Endothelial cell of umbilical vein (primary cell): ENCODE data around the gene TUBG2. TPM values are rescaled to one million over a fixed set of nuclear protein-coding genes. Genes with fewer than 3 reads are reported as not detected.

Experiments
- BruUV-seq: library from RNA; stranded (reverse); fragments of 400-500 nt; replicated peaks from 2 replicates; lab custom pipeline; 2021; lab: Mats Ljungman, UMichigan
- CTCF ChIA-PET: fragments of 300-600, 350-600 bp; sonication (Branson Sonifier 250); formaldehyde crosslinking; loops from one replicate; lab custom pipeline; 2021; ENCODE audit warnings: antibody characterized with exemption, inconsistent platforms; lab: Charles Lee
- POLR2A ChIA-PET: fragments of 300-600, 350-600 bp; sonication (Branson Sonifier 250); formaldehyde crosslinking; loops from one replicate; lab custom pipeline; 2021; ENCODE audit warnings: antibody characterized with exemption, inconsistent platforms; lab: Charles Lee
- DNase-seq: peaks from one replicate; pipeline ENCODE4 v3.0.0-alpha.2; 2011; ENCODE audit warnings: low read depth, low spot score
- FAIRE-seq: peaks from 2 replicates; lab custom pipeline; 2011; peaks lifted over from hg19 to GRCh38; lab: Jason Lieb, UNC
- H2AFZ ChIP-seq: 2 replicates; pipeline ENCODE4 v1.6.0; 2012; ENCODE audit warnings: low read depth, low read length, control low read depth, inconsistent platforms
- H3K27ac ChIP-seq: 2 replicates; pipeline ENCODE4 v1.5.1; 2011; ENCODE audit warnings: low read depth, mild to moderate bottlenecking, control low read depth, low read length, moderate library complexity; ENCODE audit not compliant: insufficient read depth
- H3K27me3 ChIP-seq, 2 experiments: 2 replicates each; pipeline versions ENCODE4 v1.6.0 to v1.6.1; 2011; ENCODE audit warnings: low read length in 2 of 2, mixed read lengths in 1 of 2; ENCODE audit not compliant: control insufficient read depth in 2 of 2, insufficient read depth in 2 of 2
- H3K36me3 ChIP-seq, 2 experiments: 2 replicates in 1 of 2; 3 replicates in 1 of 2; pipeline ENCODE4 v1.5.1; 2011; ENCODE audit warnings: low read length in 2 of 2, mild to moderate bottlenecking in 1 of 2, moderate library complexity in 1 of 2; ENCODE audit not compliant: control insufficient read depth in 2 of 2, insufficient read depth in 2 of 2; ENCODE audit errors: extremely low read depth in 1 of 2
- H3K4me1 ChIP-seq: 3 replicates; pipeline ENCODE4 v1.5.1; 2011; ENCODE audit warnings: mild to moderate bottlenecking, low read length; ENCODE audit not compliant: control insufficient read depth, insufficient read depth; ENCODE audit errors: extremely low read depth
- H3K4me2 ChIP-seq: 2 replicates; pipeline ENCODE4 v1.6.1; 2011; ENCODE audit warnings: low read length, control low read depth, mixed read lengths; ENCODE audit not compliant: insufficient read depth
- H3K4me3 ChIP-seq, 3 experiments: fragments of 200-600 bp in 1 of 3; sonication (generic), shearing (Covaris generic) in 1 of 3; replicated peaks in 1 of 3; 2 replicates each; pipeline ENCODE4 v1.5.1; 2011 to 2016; ENCODE audit warnings: control low read depth in 3 of 3, low read length in 3 of 3, mild to moderate bottlenecking in 2 of 3, inconsistent platforms in 1 of 3, low read depth in 1 of 3, moderate library complexity in 1 of 3; ENCODE audit not compliant: insufficient read depth in 1 of 3
- H3K79me2 ChIP-seq: 2 replicates; pipeline ENCODE4 v1.6.0; 2012; ENCODE audit warnings: low read length, inconsistent platforms; ENCODE audit not compliant: control insufficient read depth, insufficient read depth
- H3K9ac ChIP-seq: replicated peaks from 2 replicates; pipeline ENCODE3; 2011; ENCODE audit warnings: low read length, control low read depth; ENCODE audit not compliant: insufficient read depth; ENCODE audit errors: extremely low read depth
- H3K9me1 ChIP-seq: replicated peaks from 3 replicates; pipeline ENCODE4 v1.6.0; 2011; ENCODE audit warnings: mild to moderate bottlenecking, low read length; ENCODE audit not compliant: control insufficient read depth, insufficient read depth; ENCODE audit errors: extremely low read depth
- H3K9me3 ChIP-seq: replicated peaks from 2 replicates; pipeline ENCODE4 v1.5.1; 2012; ENCODE audit warnings: low read length, inconsistent platforms; ENCODE audit not compliant: control insufficient read depth, insufficient read depth
- H4K20me1 ChIP-seq: replicated peaks from 2 replicates; pipeline ENCODE3; 2011; ENCODE audit warnings: mild to moderate bottlenecking, low read length; ENCODE audit not compliant: control insufficient read depth, insufficient read depth; ENCODE audit errors: extremely low read depth
- EZH2 ChIP-seq: IDR thresholded peaks from 2 replicates; pipeline ENCODE4 v1.6.1; 2012; ENCODE audit warnings: borderline replicate concordance, low read depth, mild to moderate bottlenecking, moderate library complexity, low read length, inconsistent platforms; ENCODE audit not compliant: severe bottlenecking
- POLR2A ChIP-seq: IDR thresholded peaks from 2 replicates; pipeline ENCODE4 v1.6.1; 2012; ENCODE audit warnings: low read depth, mild to moderate bottlenecking, control low read depth, low read length
- dilution Hi-C: fragments of 300-500 bp; cut with MboI; formaldehyde crosslinking; loops from one replicate; pipeline ENCODE4 v1.15.0; 2019; ENCODE audit warnings: low sequenced_read_pairs; ENCODE audit not compliant: extremely low pct_ligation_motif_present
- intact Hi-C: fragments of 100-400 bp; cut with micrococcal nuclease; formaldehyde crosslinking; loops from one replicate; pipeline ENCODE4 v1.10.0; 2022
- microRNA-seq: library from miRNA; unstranded; fragments of <30 nt; microRNA quantifications from one replicate; pipeline ENCODE4 v1.2.0, GENCODE V29; 2021; ENCODE audit warnings: borderline number of aligned reads, borderline replicate concordance
- polyA plus RNA-seq, 4 experiments: library from polyadenylated mRNA; depleted of rRNA in 3 of 4; stranded (reverse) in 3 of 4; unstranded in 1 of 4; fragments of >200 nt; gene quantifications; 2 replicates each; pipeline versions ENCODE4 v1.2.1 to v1.2.3, GENCODE V29; 2011 to 2012; ENCODE audit warnings: missing spikeins in 1 of 4
- small RNA-seq: library from RNA; depleted of rRNA; stranded (forward); fragments of <200 nt; gene quantifications from one replicate; pipeline ENCODE3, GENCODE V24; 2012; ENCODE audit warnings: low replicate concordance, low read depth; ENCODE audit not compliant: insufficient read depth, insufficient read length
- total RNA-seq: library from RNA; stranded (reverse); gene quantifications from 2 replicates; pipeline ENCODE4 v1.2.3, GENCODE V29; 2021

TUBG2 gene
- total and polyA plus RNA-seq, 2 donors (not counting 3 experiments of a cell fraction or from before 2014, with no cell fraction given), result 13.2 to 17.7 TPM

GRCh38 chr17:42709561-42709960, 50.5 kb downstream of the TUBG2 start:
- CTCF ChIA-PET, result interaction anchor here (1.3 to 2.6 kb wide), 3 partner anchors 54 to 131 kb away, joined by 3 to 21 read pairs (median 4); partner anchors contain the start of genes BECN1 and PSMC3IP
- no peak for TF ChIP-seq POLR2A
- TF ChIP-seq EZH2, result no peak

More at GRCh38 chr17:42709561-42709960, 50.5 kb downstream of the TUBG2 start:
- H4K20me1 ChIP-seq, result no peaks in the 10 kb centered on the region
- no peaks in the 10 kb centered on the region for H3K27me3 ChIP-seq
- DNase-seq, result no peak
- POLR2A ChIA-PET, result no interaction called here
- H3K4me3 ChIP-seq, result no peak overlapping the region
- H3K9ac ChIP-seq, result no peak overlapping the region
- no peak overlapping the region for H2AFZ ChIP-seq
- no peak overlapping the region for H3K27ac ChIP-seq
- no peaks in the 10 kb centered on the region for H3K4me1 ChIP-seq
- no peak for FAIRE-seq
- BruUV-seq, result no TSS peak
- no peaks in the 10 kb centered on the region for H3K9me1 ChIP-seq
- no peak overlapping the region for H3K4me2 ChIP-seq
- dilution Hi-C loops, result no loop called here
- intact Hi-C loops, result no loop called here
- no peaks in the 10 kb centered on the region for H3K9me3 ChIP-seq
- H3K36me3 ChIP-seq, result peaks cover 8 to 49% of the 10 kb centered on the region in 2 experiments
- no peaks in the 10 kb centered on the region for H3K79me2 ChIP-seq

Small RNA genes lying within 50 kb of the gene (microRNA-seq; reads per million reads assigned to microRNA genes)
- gene MIR6780A, result not detected

Small RNA genes lying within 50 kb of the gene (small RNA-seq; reads per million reads assigned to genes)
- gene MIR6780A, result not detected

Other genes starting within 250 kb of the TUBG2 start
- gene CAVIN1, start 236.0 kb upstream of the TUBG2 start, total RNA-seq, result 663 and 684 TPM in 2 replicates
- gene CAVIN1, start 236.0 kb upstream of the TUBG2 start, polyA plus RNA-seq, result 292 and 303 TPM in 2 replicates
- gene ATP6V0A1, start 200.4 kb upstream of the TUBG2 start, total RNA-seq, result 36.4 and 37.3 TPM in 2 replicates
- gene ATP6V0A1, start 200.4 kb upstream of the TUBG2 start, polyA plus RNA-seq, result 49.2 and 55.9 TPM in 2 replicates
- 40.2 and 50.2 TPM in 2 replicates for gene NAGLU, start 123.0 kb upstream of the TUBG2 start, total RNA-seq
- gene NAGLU, start 123.0 kb upstream of the TUBG2 start, polyA plus RNA-seq, result 54.2 and 66.8 TPM in 2 replicates
- gene HSD17B1, start 106.4 kb upstream of the TUBG2 start, total RNA-seq, result 0.62 and 1.0 TPM in 2 replicates
- 0.22 and 0.41 TPM in 2 replicates for gene HSD17B1, start 106.4 kb upstream of the TUBG2 start, polyA plus RNA-seq
- gene COASY, start 97.1 kb upstream of the TUBG2 start, total RNA-seq, result 69.2 and 77.7 TPM in 2 replicates
- gene COASY, start 97.1 kb upstream of the TUBG2 start, polyA plus RNA-seq, result 39.6 and 52.6 TPM in 2 replicates
- 40.3 and 40.9 TPM in 2 replicates for gene MLX, start 92.2 kb upstream of the TUBG2 start, total RNA-seq
- 41.1 and 42.7 TPM in 2 replicates for gene MLX, start 92.2 kb upstream of the TUBG2 start, polyA plus RNA-seq
- 19.3 and 20.8 TPM in 2 replicates for gene PSMC3IP, start 81.6 kb upstream of the TUBG2 start, total RNA-seq
- 5.5 and 5.9 TPM in 2 replicates for gene PSMC3IP, start 81.6 kb upstream of the TUBG2 start, polyA plus RNA-seq
- 52.3 and 53.4 TPM in 2 replicates for gene RETREG3, start 49.9 kb upstream of the TUBG2 start, total RNA-seq
- gene RETREG3, start 49.9 kb upstream of the TUBG2 start, polyA plus RNA-seq, result 32.6 and 36.2 TPM in 2 replicates
- 96.9 and 102 TPM in 2 replicates for gene TUBG1, start 49.6 kb upstream of the TUBG2 start, total RNA-seq
- 132 and 173 TPM in 2 replicates for gene TUBG1, start 49.6 kb upstream of the TUBG2 start, polyA plus RNA-seq
- 11.3 and 13.2 TPM in 2 replicates for gene PLEKHH3, start 17.7 kb downstream of the TUBG2 start, total RNA-seq
- 5.4 and 6.8 TPM in 2 replicates for gene PLEKHH3, start 17.7 kb downstream of the TUBG2 start, polyA plus RNA-seq
- 1.3 TPM in 1 of 2 replicates, not detected in the other for gene CCR10, start 22.6 kb downstream of the TUBG2 start, total RNA-seq
- 1.1 and 1.4 TPM in 2 replicates for gene CCR10, start 22.6 kb downstream of the TUBG2 start, polyA plus RNA-seq
- gene CNTNAP1, start 23.2 kb downstream of the TUBG2 start, total RNA-seq, result 3.6 and 44.8 TPM in 2 replicates
- gene CNTNAP1, start 23.2 kb downstream of the TUBG2 start, polyA plus RNA-seq, result 26.3 and 27.3 TPM in 2 replicates
- 29.8 and 31.4 TPM in 2 replicates for gene EZH1, start 85.8 kb downstream of the TUBG2 start, total RNA-seq
- gene EZH1, start 85.8 kb downstream of the TUBG2 start, polyA plus RNA-seq, result 27.8 and 33.7 TPM in 2 replicates
- 71.0 and 106 TPM in 2 replicates for gene RAMP2, start 101.9 kb downstream of the TUBG2 start, total RNA-seq
- 192 and 262 TPM in 2 replicates for gene RAMP2, start 101.9 kb downstream of the TUBG2 start, polyA plus RNA-seq
- 45.0 and 47.1 TPM in 2 replicates for gene VPS25, start 114.2 kb downstream of the TUBG2 start, total RNA-seq
- gene VPS25, start 114.2 kb downstream of the TUBG2 start, polyA plus RNA-seq, result 86.8 and 107 TPM in 2 replicates
- 1.9 TPM in 2 replicates for gene WNK4, start 121.3 kb downstream of the TUBG2 start, total RNA-seq
- gene WNK4, start 121.3 kb downstream of the TUBG2 start, polyA plus RNA-seq, result 0.48 and 0.84 TPM in 2 replicates
- 56.6 and 57.5 TPM in 2 replicates for gene COA3, start 139.4 kb downstream of the TUBG2 start, total RNA-seq
- gene COA3, start 139.4 kb downstream of the TUBG2 start, polyA plus RNA-seq, result 126 and 139 TPM in 2 replicates
- gene CNTD1, start 139.6 kb downstream of the TUBG2 start, total RNA-seq, result not detected in 2 replicates
- gene CNTD1, start 139.6 kb downstream of the TUBG2 start, polyA plus RNA-seq, result not detected in 2 replicates
- 92.3 and 93.5 TPM in 2 replicates for gene BECN1, start 165.0 kb downstream of the TUBG2 start, total RNA-seq
- 51.4 and 63.1 TPM in 2 replicates for gene BECN1, start 165.0 kb downstream of the TUBG2 start, polyA plus RNA-seq
- 126 and 133 TPM in 2 replicates for gene PSME3, start 174.1 kb downstream of the TUBG2 start, total RNA-seq
- gene PSME3, start 174.1 kb downstream of the TUBG2 start, polyA plus RNA-seq, result 94.7 and 98.4 TPM in 2 replicates
- 1.6 and 1.9 TPM in 2 replicates for gene AOC2, start 185.3 kb downstream of the TUBG2 start, total RNA-seq
- gene AOC2, start 185.3 kb downstream of the TUBG2 start, polyA plus RNA-seq, result 0.62 and 0.65 TPM in 2 replicates
- gene AOC3, start 191.9 kb downstream of the TUBG2 start, total RNA-seq, result 0.27 and 0.44 TPM in 2 replicates
- 0.11 and 0.19 TPM in 2 replicates for gene AOC3, start 191.9 kb downstream of the TUBG2 start, polyA plus RNA-seq
- gene G6PC1, start 241.5 kb downstream of the TUBG2 start, total RNA-seq, result not detected in 2 replicates
- not detected in 2 replicates for gene G6PC1, start 241.5 kb downstream of the TUBG2 start, polyA plus RNA-seq